Measurements from ENCODE around the gene ALDH16A1. TPM values are rescaled to one million over a fixed set of nuclear protein-coding genes. Genes with fewer than 3 reads are reported as not detected.

Gene ALDH16A1
- total RNA-seq: 51.9 and 52.7 TPM in 2 replicates
- long read RNA-seq: 0 reads

- Mint-ChIP-seq H3K4me3 (peak within 1 kb of the TSS; percentile 93), H3K4me1 (peaks cover 32% of the 10 kb centered on the region), H3K27me3 (ENCODE audit: low read depth) (peaks cover 5% of the 10 kb centered on the region), H3K27ac (ENCODE audit: unreplicated experiment) (peak within 1 kb of the TSS; percentile 100), H3K36me3 (ENCODE audit: low read depth) (peaks cover 6% of the 10 kb centered on the region), H3K9me3 (no peaks in the 10 kb centered on the region)
- TF ChIP-seq CTCF (conservative IDR thresholded peaks at IDR 0.05): no peak
- DNase-seq (ENCODE audit: low read depth, low spot score): peak; percentile 97
Observed at GRCh38 chr19:49453013-49453756, at the start of gene ALDH16A1. TSS of gene ALDH16A1 (plus strand) at chr19:49453225. CDS start at chr19:49453332, 107 bp downstream.

- H3K4me1 Mint-ChIP-seq: peaks cover 8% of the 10 kb centered on the region
- H3K27ac Mint-ChIP-seq (ENCODE audit: unreplicated experiment): peak overlapping the region; percentile 43
- no peaks in the 10 kb centered on the region for H3K9me3 Mint-ChIP-seq
- H3K27me3 Mint-ChIP-seq (ENCODE audit: low read depth): no peaks in the 10 kb centered on the region
- H3K4me3 Mint-ChIP-seq: no peak overlapping the region
- no peaks in the 10 kb centered on the region for H3K36me3 Mint-ChIP-seq (ENCODE audit: low read depth)
- no peak for DNase-seq (ENCODE audit: low read depth, low spot score)
- TF ChIP-seq CTCF (conservative IDR thresholded peaks at IDR 0.05): no peak
Observed at GRCh38 chr19:49403404-49404187, 49.4 kb upstream of the ALDH16A1 start.

- Mint-ChIP-seq H3K27ac (ENCODE audit: unreplicated experiment) (no peak overlapping the region), H3K4me3 (no peak overlapping the region), H3K36me3 (ENCODE audit: low read depth) (no peaks in the 10 kb centered on the region), H3K4me1 (peaks cover 8% of the 10 kb centered on the region), H3K27me3 (ENCODE audit: low read depth) (peaks cover 3% of the 10 kb centered on the region), H3K9me3 (no peaks in the 10 kb centered on the region)
- TF ChIP-seq CTCF (conservative IDR thresholded peaks at IDR 0.05): no peak
- no peak for DNase-seq (ENCODE audit: low read depth, low spot score)
Observed at GRCh38 chr19:49407079-49407478, 45.9 kb upstream of the ALDH16A1 start.

- peaks cover 3% of the 10 kb centered on the region for H3K27me3 Mint-ChIP-seq (ENCODE audit: low read depth)
- no peaks in the 10 kb centered on the region for H3K9me3 Mint-ChIP-seq
- no peak for TF ChIP-seq CTCF (conservative IDR thresholded peaks at IDR 0.05)
- H3K36me3 Mint-ChIP-seq (ENCODE audit: low read depth): no peaks in the 10 kb centered on the region
- H3K4me3 Mint-ChIP-seq: no peak overlapping the region
- H3K27ac Mint-ChIP-seq (ENCODE audit: unreplicated experiment): no peak overlapping the region
- peaks cover 8% of the 10 kb centered on the region for H3K4me1 Mint-ChIP-seq
- no peak for DNase-seq (ENCODE audit: low read depth, low spot score)
Observed at GRCh38 chr19:49407482-49408015, 45.5 kb upstream of the ALDH16A1 start.

- Mint-ChIP-seq H3K27me3 (ENCODE audit: low read depth) (peaks cover 5% of the 10 kb centered on the region), H3K36me3 (ENCODE audit: low read depth) (no peaks in the 10 kb centered on the region), H3K4me3 (no peak overlapping the region), H3K27ac (ENCODE audit: unreplicated experiment) (no peak overlapping the region), H3K4me1 (peaks cover 8% of the 10 kb centered on the region), H3K9me3 (no peaks in the 10 kb centered on the region)
- no peak for TF ChIP-seq CTCF (conservative IDR thresholded peaks at IDR 0.05)
- DNase-seq (ENCODE audit: low read depth, low spot score): no peak
Observed at GRCh38 chr19:49408816-49409440, 44.1 kb upstream of the ALDH16A1 start.

Measured in neural crest cell (in vitro differentiated cells).